OCI-LY7 (cell line): Measurements from ENCODE around the gene PPIG.

Experiments
- EZH2phosphoT487 ChIP-seq: fragments of 200-600 bp; sonication (generic); IDR thresholded peaks from 2 replicates; pipeline ENCODE4 v1.6.1; 2018; ENCODE audit warnings: low read depth, borderline replicate concordance, mild to moderate bottlenecking, mixed run types, antibody characterized with exemption, low read length, moderate library complexity, mixed read lengths
- TF ChIP-seq, protein P1 (sequence below): fragments of 200-600 bp; sonication (generic); conservative IDR thresholded peaks from 2 replicates; pipeline ENCODE4 v1.5.1; 2014; ENCODE audit warnings: mild to moderate bottlenecking, antibody characterized with exemption, low read length, moderate library complexity, mixed read lengths

DNA sequence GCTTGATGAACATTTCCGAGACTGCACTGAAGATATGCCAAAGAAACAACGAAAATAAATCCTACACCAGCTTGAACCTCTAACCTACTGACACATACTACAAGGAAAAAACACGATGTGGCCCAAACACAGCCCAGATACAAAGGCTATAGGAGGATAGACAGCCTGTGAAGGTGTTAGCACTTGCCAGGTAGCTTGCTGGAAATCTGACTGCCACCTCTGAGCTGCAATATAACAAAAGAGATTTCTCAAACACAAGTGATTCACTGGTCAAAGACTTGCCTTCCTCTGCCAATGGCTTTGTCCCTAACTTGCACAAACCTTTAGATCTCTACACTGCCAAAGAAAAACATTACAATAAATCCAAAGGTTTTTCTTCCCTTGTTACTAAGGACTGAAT, 89.0 kb downstream of the PPIG start:
- TF ChIP-seq, protein P1, sequence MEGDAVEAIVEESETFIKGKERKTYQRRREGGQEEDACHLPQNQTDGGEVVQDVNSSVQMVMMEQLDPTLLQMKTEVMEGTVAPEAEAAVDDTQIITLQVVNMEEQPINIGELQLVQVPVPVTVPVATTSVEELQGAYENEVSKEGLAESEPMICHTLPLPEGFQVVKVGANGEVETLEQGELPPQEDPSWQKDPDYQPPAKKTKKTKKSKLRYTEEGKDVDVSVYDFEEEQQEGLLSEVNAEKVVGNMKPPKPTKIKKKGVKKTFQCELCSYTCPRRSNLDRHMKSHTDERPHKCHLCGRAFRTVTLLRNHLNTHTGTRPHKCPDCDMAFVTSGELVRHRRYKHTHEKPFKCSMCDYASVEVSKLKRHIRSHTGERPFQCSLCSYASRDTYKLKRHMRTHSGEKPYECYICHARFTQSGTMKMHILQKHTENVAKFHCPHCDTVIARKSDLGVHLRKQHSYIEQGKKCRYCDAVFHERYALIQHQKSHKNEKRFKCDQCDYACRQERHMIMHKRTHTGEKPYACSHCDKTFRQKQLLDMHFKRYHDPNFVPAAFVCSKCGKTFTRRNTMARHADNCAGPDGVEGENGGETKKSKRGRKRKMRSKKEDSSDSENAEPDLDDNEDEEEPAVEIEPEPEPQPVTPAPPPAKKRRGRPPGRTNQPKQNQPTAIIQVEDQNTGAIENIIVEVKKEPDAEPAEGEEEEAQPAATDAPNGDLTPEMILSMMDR, result no peak
- TF ChIP-seq EZH2phosphoT487, result no peak
